Natural killer cell (primary cell): ENCODE data around the gene STARD3. TPM values are rescaled to one million over a fixed set of nuclear protein-coding genes. Genes with fewer than 3 reads are reported as not detected.

ENCODE experiments used
- ATAC-seq, 3 donors: fragments of 150-1000 bp in 2 of 3; fragments of 200-7000 bp in 1 of 3; cut with Tn5 transposase; 1 replicate in 1 of 3; 2 replicates in 2 of 3; pipeline ENCODE4 v1.10.0; 2021; ENCODE audit warnings: mild to moderate bottlenecking in 2 of 3, moderate library complexity in 2 of 3
- DNase-seq, 2 donors: peaks; one replicate each; pipeline versions ENCODE4 v3.0.0 to v3.0.0-alpha.2; 2013 to 2021; ENCODE audit warnings: mixed read lengths in 1 of 2
- H3K27ac ChIP-seq: one replicate; pipeline ENCODE4 v1.5.1; 2013; ENCODE audit warnings: mild to moderate bottlenecking, low read length
- H3K27me3 ChIP-seq: one replicate; pipeline ENCODE4 v1.6.1; 2013; ENCODE audit warnings: low read length; ENCODE audit not compliant: control insufficient read depth, insufficient read depth
- H3K36me3 ChIP-seq: one replicate; pipeline ENCODE4 v1.6.1; 2013; ENCODE audit warnings: low read length; ENCODE audit not compliant: control insufficient read depth, insufficient read depth
- H3K4me1 ChIP-seq: one replicate; pipeline ENCODE4 v1.6.1; 2013; ENCODE audit warnings: low read length; ENCODE audit not compliant: control insufficient read depth, insufficient read depth
- H3K4me3 ChIP-seq: one replicate; pipeline ENCODE4 v1.5.1; 2013; ENCODE audit warnings: low read length
- H3K9me3 ChIP-seq: one replicate; pipeline ENCODE4 v1.6.1; 2013; ENCODE audit warnings: low read length; ENCODE audit not compliant: control insufficient read depth, insufficient read depth
- H3K27ac Mint-ChIP-seq, 2 donors: one replicate each; pipeline ENCODE4 v1.8.0; 2022; ENCODE audit warnings: mild to moderate bottlenecking in 2 of 2, mixed read lengths in 2 of 2, moderate library complexity in 1 of 2
- H3K27me3 Mint-ChIP-seq, 2 donors: one replicate each; pipeline ENCODE4 v1.8.0; 2022; ENCODE audit warnings: low read depth in 2 of 2, mixed read lengths in 2 of 2
- H3K36me3 Mint-ChIP-seq: one replicate; pipeline ENCODE4 v1.8.0; 2022; ENCODE audit warnings: mixed read lengths
- H3K4me1 Mint-ChIP-seq, 2 donors: one replicate each; pipeline ENCODE4 v1.8.0; 2022; ENCODE audit warnings: mixed read lengths in 2 of 2
- H3K4me3 Mint-ChIP-seq: one replicate; pipeline ENCODE4 v1.8.0; 2022; ENCODE audit warnings: mild to moderate bottlenecking, moderate library complexity, mixed read lengths
- H3K9me3 Mint-ChIP-seq, 2 donors: one replicate each; pipeline ENCODE4 v1.8.0; 2022; ENCODE audit warnings: mixed read lengths in 2 of 2
- CTCF ChIP-seq: fragments of 200-600 bp; IDR thresholded peaks from one replicate; pipeline ENCODE4 v1.8.0; 2022; ENCODE audit warnings: antibody characterized with exemption
- WGBS: methylation state at CpG from one replicate; pipeline ENCODE4 v1.1.7; 2013; ENCODE audit warnings: missing lambda C conversion rate; ENCODE audit not compliant: insufficient coverage; 5-methylcytosine and 5-hydroxymethylcytosine counted together
- intact Hi-C: fragments of 100-400 bp; cut with micrococcal nuclease; formaldehyde crosslinking; loops from one replicate; pipeline ENCODE4 v1.14.2; 2022
- total RNA-seq, 4 donors: library from RNA; stranded (reverse); fragments of 120-200 nt in 1 of 4; gene quantifications; one replicate each; pipeline versions ENCODE4 v1.2.3 to v1.2.4, GENCODE V29; 2013 to 2022

Gene STARD3
- total RNA-seq, 3 donors from 2014 or later (not counting 1 experiment from before 2014, with no cell fraction given): 97.1 to 115 (median 105) TPM

- no peak within 1 kb of the TSS for H3K27ac ChIP-seq
- ATAC-seq (no peak), DNase-seq (no peak)
- no peak within 1 kb of the TSS for H3K4me3 Mint-ChIP-seq
- peaks cover 43% of the 10 kb centered on the region for H3K27me3 ChIP-seq
- H3K27ac Mint-ChIP-seq: no peak within 1 kb of the TSS
- H3K36me3 ChIP-seq: no peaks in the 10 kb centered on the region
- peaks cover 0 to 13% of the 10 kb centered on the region in 2 donors for H3K4me1 Mint-ChIP-seq
- H3K4me3 ChIP-seq: no peak within 1 kb of the TSS
- no peak for TF ChIP-seq CTCF
- peaks cover 28 to 49% of the 10 kb centered on the region in 2 donors for H3K27me3 Mint-ChIP-seq
- H3K9me3 ChIP-seq: no peaks in the 10 kb centered on the region
- no peaks in the 10 kb centered on the region for H3K36me3 Mint-ChIP-seq
- H3K9me3 Mint-ChIP-seq: no peaks in the 10 kb centered on the region
- intact Hi-C loops: no loop called here
- H3K4me1 ChIP-seq: peaks cover 36% of the 10 kb centered on the region
- 14% methylated on average over 13 of the region's 20 CpGs for WGBS
Observed at GRCh38 chr17:39607851-39608130, 29.2 kb upstream of the STARD3 start, which contains the start of gene NEUROD2. NEUROD2 (minus strand) TSS chr17:39607920; CDS start chr17:39606599, 1,321 bp downstream.

GRCh38 chr17:39608142-39608981 is 28.6 kb upstream of the STARD3 start:
- Mint-ChIP-seq H3K9me3 (no peaks in the 10 kb centered on the region), H3K27ac (no peak overlapping the region), H3K36me3 (no peaks in the 10 kb centered on the region), H3K27me3 (peaks cover 22 to 48% of the 10 kb centered on the region in 2 donors), H3K4me1 (peaks cover 0 to 13% of the 10 kb centered on the region in 2 donors), H3K4me3 (no peak overlapping the region)
- Histone ChIP-seq H3K4me3 (no peak overlapping the region), H3K27me3 (peaks cover 39% of the 10 kb centered on the region), H3K27ac (no peak overlapping the region), H3K4me1 (peaks cover 36% of the 10 kb centered on the region), H3K9me3 (no peaks in the 10 kb centered on the region), H3K36me3 (no peaks in the 10 kb centered on the region)
- WGBS: 28% methylated on average over 10 of the region's 15 CpGs
- DNase-seq (no peak), ATAC-seq (no peak)
- intact Hi-C loops: no loop called here
- TF ChIP-seq CTCF: no peak

GRCh38 chr17:39609416-39610025 is 27.4 kb upstream of the STARD3 start:
- Histone ChIP-seq H3K4me3 (no peak overlapping the region), H3K9me3 (no peaks in the 10 kb centered on the region), H3K36me3 (no peaks in the 10 kb centered on the region), H3K27me3 (peaks cover 30% of the 10 kb centered on the region), H3K4me1 (peaks cover 27% of the 10 kb centered on the region), H3K27ac (no peak overlapping the region)
- no peaks in the 10 kb centered on the region for H3K9me3 Mint-ChIP-seq
- DNase-seq (no peak), ATAC-seq (no peak)
- H3K36me3 Mint-ChIP-seq: no peaks in the 10 kb centered on the region
- H3K27ac Mint-ChIP-seq: no peak overlapping the region
- peaks cover 21 to 46% of the 10 kb centered on the region in 2 donors for H3K27me3 Mint-ChIP-seq
- WGBS: 86% methylated on average over 4 of the region's 4 CpGs
- no peak overlapping the region for H3K4me3 Mint-ChIP-seq
- intact Hi-C loops: no loop called here
- peaks cover 0 to 13% of the 10 kb centered on the region in 2 donors for H3K4me1 Mint-ChIP-seq
- TF ChIP-seq CTCF: no peak
